Vagina (tissue), 2 donors: ENCODE data around the gene KLHL4.

Experiments
- POLR2A ChIP-seq, 2 donors: fragments of 450-650 bp; IDR thresholded peaks; one replicate each; pipeline ENCODE4 v1.6.1; 2017; ENCODE audit warnings: antibody characterized with exemption in 2 of 2, mild to moderate bottlenecking in 2 of 2, moderate library complexity in 2 of 2
- POLR2AphosphoS5 ChIP-seq, 2 donors: sonication (generic); formaldehyde crosslinking; IDR thresholded peaks; one replicate each; pipeline ENCODE4 v1.9.0; 2017; ENCODE audit warnings: antibody characterized with exemption in 2 of 2, mild to moderate bottlenecking in 2 of 2, low read depth in 1 of 2; ENCODE audit not compliant: insufficient read depth in 1 of 2
- TF ChIP-seq, protein P1 (sequence below), 3 experiments: fragments of 450-650 bp in 2 of 3; fragments of 200-600 bp in 1 of 3; sonication (generic) in 1 of 3; IDR thresholded peaks; one replicate each; pipeline ENCODE4 v1.5.1; 2017 to 2019; ENCODE audit warnings: antibody characterized with exemption in 3 of 3, mild to moderate bottlenecking in 2 of 3, moderate library complexity in 2 of 3

DNA sequence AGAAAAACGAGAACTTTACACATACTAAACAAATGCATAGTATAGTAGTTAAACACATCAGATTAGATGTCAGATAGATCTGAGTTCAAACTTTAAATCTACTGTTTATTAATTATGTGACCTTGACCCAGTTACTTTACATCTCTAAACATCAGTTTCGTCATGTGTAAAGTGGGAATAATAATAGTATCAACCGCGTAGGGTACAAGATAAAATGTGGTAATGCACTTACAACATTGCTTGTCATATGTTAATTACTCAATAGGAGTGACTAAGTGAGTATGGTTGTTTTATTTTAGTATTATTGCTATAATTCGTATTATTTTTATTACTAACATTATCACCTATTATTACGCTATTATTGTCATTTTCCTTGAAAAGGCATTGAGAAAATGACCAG is 144.2 kb downstream of the KLHL4 start:
- TF ChIP-seq POLR2AphosphoS5 (IDR thresholded peaks at IDR 0.05; ENCODE audit: insufficient read depth in 1 of 2, low read depth in 1 of 2) (no peak), POLR2A (IDR thresholded peaks at IDR 0.05) (no peak)
- TF ChIP-seq, protein P1, sequence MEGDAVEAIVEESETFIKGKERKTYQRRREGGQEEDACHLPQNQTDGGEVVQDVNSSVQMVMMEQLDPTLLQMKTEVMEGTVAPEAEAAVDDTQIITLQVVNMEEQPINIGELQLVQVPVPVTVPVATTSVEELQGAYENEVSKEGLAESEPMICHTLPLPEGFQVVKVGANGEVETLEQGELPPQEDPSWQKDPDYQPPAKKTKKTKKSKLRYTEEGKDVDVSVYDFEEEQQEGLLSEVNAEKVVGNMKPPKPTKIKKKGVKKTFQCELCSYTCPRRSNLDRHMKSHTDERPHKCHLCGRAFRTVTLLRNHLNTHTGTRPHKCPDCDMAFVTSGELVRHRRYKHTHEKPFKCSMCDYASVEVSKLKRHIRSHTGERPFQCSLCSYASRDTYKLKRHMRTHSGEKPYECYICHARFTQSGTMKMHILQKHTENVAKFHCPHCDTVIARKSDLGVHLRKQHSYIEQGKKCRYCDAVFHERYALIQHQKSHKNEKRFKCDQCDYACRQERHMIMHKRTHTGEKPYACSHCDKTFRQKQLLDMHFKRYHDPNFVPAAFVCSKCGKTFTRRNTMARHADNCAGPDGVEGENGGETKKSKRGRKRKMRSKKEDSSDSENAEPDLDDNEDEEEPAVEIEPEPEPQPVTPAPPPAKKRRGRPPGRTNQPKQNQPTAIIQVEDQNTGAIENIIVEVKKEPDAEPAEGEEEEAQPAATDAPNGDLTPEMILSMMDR (IDR thresholded peaks at IDR 0.05), result no peak
